Uterus (tissue), 2 donors: Measurements from ENCODE around the gene ZNF546.

Source experiments
- POLR2A ChIP-seq, 2 donors: fragments of 450-650 bp; IDR thresholded peaks; one replicate each; pipeline ENCODE4 v1.6.1; 2016; ENCODE audit warnings: antibody characterized with exemption in 2 of 2, mild to moderate bottlenecking in 1 of 2, moderate library complexity in 1 of 2
- TF ChIP-seq, protein P1 (sequence below), 4 experiments: fragments of 200-600 bp in 2 of 4; fragments of 450-650 bp in 2 of 4; sonication (generic) in 2 of 4; IDR thresholded peaks; one replicate each; pipeline ENCODE4 v1.5.1; 2016 to 2019; ENCODE audit warnings: antibody characterized with exemption in 4 of 4, mild to moderate bottlenecking in 2 of 4, moderate library complexity in 1 of 4

GRCh38 chr19:39993605-39994004 is 3.3 kb upstream of the ZNF546 start:
- TF ChIP-seq, protein P1, sequence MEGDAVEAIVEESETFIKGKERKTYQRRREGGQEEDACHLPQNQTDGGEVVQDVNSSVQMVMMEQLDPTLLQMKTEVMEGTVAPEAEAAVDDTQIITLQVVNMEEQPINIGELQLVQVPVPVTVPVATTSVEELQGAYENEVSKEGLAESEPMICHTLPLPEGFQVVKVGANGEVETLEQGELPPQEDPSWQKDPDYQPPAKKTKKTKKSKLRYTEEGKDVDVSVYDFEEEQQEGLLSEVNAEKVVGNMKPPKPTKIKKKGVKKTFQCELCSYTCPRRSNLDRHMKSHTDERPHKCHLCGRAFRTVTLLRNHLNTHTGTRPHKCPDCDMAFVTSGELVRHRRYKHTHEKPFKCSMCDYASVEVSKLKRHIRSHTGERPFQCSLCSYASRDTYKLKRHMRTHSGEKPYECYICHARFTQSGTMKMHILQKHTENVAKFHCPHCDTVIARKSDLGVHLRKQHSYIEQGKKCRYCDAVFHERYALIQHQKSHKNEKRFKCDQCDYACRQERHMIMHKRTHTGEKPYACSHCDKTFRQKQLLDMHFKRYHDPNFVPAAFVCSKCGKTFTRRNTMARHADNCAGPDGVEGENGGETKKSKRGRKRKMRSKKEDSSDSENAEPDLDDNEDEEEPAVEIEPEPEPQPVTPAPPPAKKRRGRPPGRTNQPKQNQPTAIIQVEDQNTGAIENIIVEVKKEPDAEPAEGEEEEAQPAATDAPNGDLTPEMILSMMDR (IDR thresholded peaks at IDR 0.05) = no peak
- no peak for TF ChIP-seq POLR2A (IDR thresholded peaks at IDR 0.05)
